Suprapubic skin (tissue), 4 donors: ENCODE results near the gene PEX7. TPM values are rescaled to one million over a fixed set of nuclear protein-coding genes. Genes with fewer than 3 reads are reported as not detected.

ENCODE experiments used
- DNase-seq, 2 donors: peaks; one replicate each; pipeline ENCODE4 v3.0.0-alpha.2; 2019; ENCODE audit warnings: low spot score in 2 of 2
- H3K27ac ChIP-seq: fragments of 200-600 bp; sonication (generic); one replicate; pipeline ENCODE4 v1.5.1; 2019
- H3K27me3 ChIP-seq: fragments of 200-600 bp; sonication (generic); one replicate; pipeline ENCODE4 v1.5.1; 2019
- H3K36me3 ChIP-seq: fragments of 200-600 bp; sonication (generic); one replicate; pipeline ENCODE4 v1.5.1; 2019
- H3K4me1 ChIP-seq: fragments of 200-600 bp; sonication (generic); one replicate; pipeline ENCODE4 v1.5.1; 2019
- H3K4me3 ChIP-seq: fragments of 200-600 bp; sonication (generic); one replicate; pipeline ENCODE4 v1.5.1; 2019; ENCODE audit warnings: mild to moderate bottlenecking
- H3K9me3 ChIP-seq: fragments of 200-600 bp; sonication (generic); one replicate; pipeline ENCODE4 v1.5.1; 2019
- EP300 ChIP-seq: sonication (generic); formaldehyde crosslinking; IDR thresholded peaks from one replicate; pipeline ENCODE4 v1.6.1; 2017; ENCODE audit warnings: antibody characterized with exemption
- POLR2A ChIP-seq, 2 donors: fragments of 450-650 bp; IDR thresholded peaks; one replicate each; pipeline ENCODE4 v1.6.1; 2017; ENCODE audit warnings: antibody characterized with exemption in 2 of 2, mild to moderate bottlenecking in 2 of 2, moderate library complexity in 2 of 2
- POLR2AphosphoS5 ChIP-seq, 3 donors: sonication (generic); formaldehyde crosslinking; IDR thresholded peaks; one replicate each; pipeline ENCODE4 v1.6.1; 2017; ENCODE audit warnings: antibody characterized with exemption in 3 of 3
- WGBS: methylation state at CpG from one replicate; pipeline ENCODE4 v1.1.5; 2018; 5-methylcytosine and 5-hydroxymethylcytosine counted together
- total RNA-seq, 4 donors: library from RNA; depleted of rRNA; stranded (reverse); fragments of >200 nt; gene quantifications; one replicate each; pipeline ENCODE4 v1.1.0, GENCODE V29; 2016
- TF ChIP-seq, protein P1 (sequence below), 2 donors: fragments of 200-600 bp in 1 of 2; fragments of 450-650 bp in 1 of 2; sonication (generic) in 1 of 2; IDR thresholded peaks; one replicate each; pipeline ENCODE4 v1.5.1; 2016 to 2019; ENCODE audit warnings: antibody characterized with exemption in 2 of 2, mild to moderate bottlenecking in 1 of 2, moderate library complexity in 1 of 2

Gene PEX7
- total RNA-seq, 4 donors from 2014 or later, result 4.3 to 21.2 (median 12.4) TPM

DNA sequence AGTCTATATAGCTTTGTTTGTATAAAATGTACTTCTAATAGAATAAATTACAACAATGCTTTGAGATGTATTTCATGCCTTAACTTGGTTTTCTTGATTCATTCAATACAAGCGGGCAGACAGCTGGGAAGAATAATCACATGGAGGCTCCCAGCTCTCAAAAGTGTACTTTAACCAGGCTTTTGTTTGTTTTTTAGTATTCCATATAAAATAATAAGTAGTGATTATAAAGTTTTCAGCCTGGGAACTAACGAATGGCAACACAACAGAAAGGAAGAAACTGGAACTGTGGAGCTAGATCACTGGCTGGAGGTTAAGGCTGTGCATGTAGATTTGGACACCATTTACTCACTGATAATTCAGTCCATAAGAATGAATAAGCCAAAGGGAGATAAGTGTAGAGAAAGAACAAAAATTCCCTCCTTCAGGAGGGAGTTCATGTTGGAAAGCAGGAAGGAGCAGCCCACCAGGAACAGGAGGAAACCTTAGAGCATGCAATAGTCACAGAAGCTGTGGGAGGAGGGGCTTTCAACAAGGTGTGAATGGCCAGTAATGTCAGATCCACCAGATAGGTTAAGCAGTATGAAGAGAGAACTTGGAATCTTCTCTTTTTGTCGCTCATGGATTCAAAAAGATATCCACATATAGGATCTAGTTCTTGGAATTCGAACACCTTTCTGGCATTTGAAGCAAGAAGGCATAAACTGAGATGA lies 58.5 kb downstream of the PEX7 start:
- no peak for DNase-seq
- Histone ChIP-seq H3K27ac (no peak overlapping the region), H3K4me1 (no peaks in the 10 kb centered on the region), H3K9me3 (peaks cover 6% of the 10 kb centered on the region), H3K4me3 (no peak overlapping the region), H3K27me3 (no peaks in the 10 kb centered on the region), H3K36me3 (no peaks in the 10 kb centered on the region)
- TF ChIP-seq POLR2A (IDR thresholded peaks at IDR 0.05) (no peak), POLR2AphosphoS5 (IDR thresholded peaks at IDR 0.05) (no peak), EP300 (no peak)
- TF ChIP-seq, protein P1, sequence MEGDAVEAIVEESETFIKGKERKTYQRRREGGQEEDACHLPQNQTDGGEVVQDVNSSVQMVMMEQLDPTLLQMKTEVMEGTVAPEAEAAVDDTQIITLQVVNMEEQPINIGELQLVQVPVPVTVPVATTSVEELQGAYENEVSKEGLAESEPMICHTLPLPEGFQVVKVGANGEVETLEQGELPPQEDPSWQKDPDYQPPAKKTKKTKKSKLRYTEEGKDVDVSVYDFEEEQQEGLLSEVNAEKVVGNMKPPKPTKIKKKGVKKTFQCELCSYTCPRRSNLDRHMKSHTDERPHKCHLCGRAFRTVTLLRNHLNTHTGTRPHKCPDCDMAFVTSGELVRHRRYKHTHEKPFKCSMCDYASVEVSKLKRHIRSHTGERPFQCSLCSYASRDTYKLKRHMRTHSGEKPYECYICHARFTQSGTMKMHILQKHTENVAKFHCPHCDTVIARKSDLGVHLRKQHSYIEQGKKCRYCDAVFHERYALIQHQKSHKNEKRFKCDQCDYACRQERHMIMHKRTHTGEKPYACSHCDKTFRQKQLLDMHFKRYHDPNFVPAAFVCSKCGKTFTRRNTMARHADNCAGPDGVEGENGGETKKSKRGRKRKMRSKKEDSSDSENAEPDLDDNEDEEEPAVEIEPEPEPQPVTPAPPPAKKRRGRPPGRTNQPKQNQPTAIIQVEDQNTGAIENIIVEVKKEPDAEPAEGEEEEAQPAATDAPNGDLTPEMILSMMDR (IDR thresholded peaks at IDR 0.05), result no peak
- 94% methylated on average over 4 of the region's 4 CpGs for WGBS

- DNase-seq, result no peak
- Histone ChIP-seq H3K27me3 (no peaks in the 10 kb centered on the region), H3K4me1 (no peaks in the 10 kb centered on the region), H3K4me3 (no peak overlapping the region), H3K9me3 (no peaks in the 10 kb centered on the region), H3K36me3 (no peaks in the 10 kb centered on the region), H3K27ac (no peak overlapping the region)
- TF ChIP-seq EP300, result no peak
- TF ChIP-seq POLR2AphosphoS5 (IDR thresholded peaks at IDR 0.05), result no peak
- no peak for TF ChIP-seq POLR2A (IDR thresholded peaks at IDR 0.05)
- TF ChIP-seq, protein P1 (IDR thresholded peaks at IDR 0.05), result no peak
- WGBS, result 80% methylated on average over 3 of the region's 3 CpGs
These were observed 63.7 kb downstream of the PEX7 start for GRCh38 chr6:136886091-136886490.

- H3K4me1 ChIP-seq, result no peaks in the 10 kb centered on the region
- no peaks in the 10 kb centered on the region for H3K9me3 ChIP-seq
- H3K27ac ChIP-seq, result no peak overlapping the region
- DNase-seq, result no peak
- TF ChIP-seq POLR2A (IDR thresholded peaks at IDR 0.05), result no peak
- TF ChIP-seq POLR2AphosphoS5 (IDR thresholded peaks at IDR 0.05), result no peak
- TF ChIP-seq, protein P1 (IDR thresholded peaks at IDR 0.05), result no peak
- TF ChIP-seq EP300, result no peak
- no peaks in the 10 kb centered on the region for H3K27me3 ChIP-seq
- 0% methylated on average over 1 of the region's 1 CpG for WGBS
- H3K36me3 ChIP-seq, result no peaks in the 10 kb centered on the region
- H3K4me3 ChIP-seq, result no peak overlapping the region
These were observed 65.6 kb downstream of the PEX7 start for GRCh38 chr6:136887953-136888352.

DNA sequence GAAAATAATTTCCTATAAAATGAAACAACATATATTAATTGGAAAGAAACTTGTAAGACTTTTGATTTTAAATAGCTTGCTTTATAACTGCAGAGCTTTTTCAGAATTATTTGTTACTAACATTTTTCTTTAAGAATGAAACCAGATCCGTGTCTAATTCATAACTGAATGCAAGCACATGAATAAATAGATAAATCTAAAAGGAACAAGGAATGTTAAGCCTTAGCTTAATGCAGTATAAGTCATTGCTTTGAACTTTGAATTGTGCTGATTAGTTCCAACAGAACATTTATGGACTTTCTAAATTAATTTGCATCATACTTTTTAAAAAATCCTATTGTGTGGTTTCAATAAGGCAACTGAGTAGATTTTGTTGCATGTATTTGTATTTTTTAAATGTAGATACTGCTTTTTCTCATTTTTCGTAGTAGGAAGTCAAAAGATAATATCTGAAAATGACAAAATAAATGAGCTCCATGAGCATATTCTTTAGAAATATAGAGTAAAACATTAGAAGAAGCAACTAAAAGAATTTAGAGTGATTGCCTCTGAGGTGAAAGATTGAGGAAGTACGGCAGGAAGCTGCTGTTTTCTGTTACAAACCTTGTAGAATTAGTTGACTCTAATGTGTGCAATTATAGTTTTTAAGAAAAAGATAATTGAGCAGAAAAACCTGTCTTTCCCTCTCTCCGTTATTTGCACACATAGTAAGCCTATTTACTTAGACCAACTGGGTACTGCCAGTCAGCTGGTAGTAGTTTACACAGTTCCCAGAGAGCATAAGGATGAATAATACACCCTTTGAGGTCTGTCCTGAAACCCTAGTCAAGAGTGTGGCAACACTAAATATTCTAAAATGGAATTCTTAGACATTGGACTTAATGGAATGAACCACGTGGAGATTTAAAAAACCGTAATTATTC lies 67.1 kb downstream of the PEX7 start:
- Histone ChIP-seq H3K9me3 (no peaks in the 10 kb centered on the region), H3K4me3 (no peak overlapping the region), H3K27ac (no peak overlapping the region), H3K36me3 (no peaks in the 10 kb centered on the region), H3K27me3 (no peaks in the 10 kb centered on the region), H3K4me1 (no peaks in the 10 kb centered on the region)
- no peak for DNase-seq
- no peak for TF ChIP-seq EP300
- TF ChIP-seq, protein P1 (IDR thresholded peaks at IDR 0.05), result no peak
- TF ChIP-seq POLR2A (IDR thresholded peaks at IDR 0.05), result no peak
- TF ChIP-seq POLR2AphosphoS5 (IDR thresholded peaks at IDR 0.05), result no peak
- 75% methylated on average over 6 of the region's 6 CpGs for WGBS
